ENCODE data around the gene KLF15.

KLF15 gene

GRCh38 chr3:126357295-126358037 lies at the start of gene KLF15:
TSS of gene KLF15 (minus strand) at chr3:126357408. CDS start at chr3:126352922, 4,486 bp downstream.
- H3K27ac ChIP-seq: peak within 1 kb of the TSS; percentile 80
- TF ChIP-seq, protein P1, sequence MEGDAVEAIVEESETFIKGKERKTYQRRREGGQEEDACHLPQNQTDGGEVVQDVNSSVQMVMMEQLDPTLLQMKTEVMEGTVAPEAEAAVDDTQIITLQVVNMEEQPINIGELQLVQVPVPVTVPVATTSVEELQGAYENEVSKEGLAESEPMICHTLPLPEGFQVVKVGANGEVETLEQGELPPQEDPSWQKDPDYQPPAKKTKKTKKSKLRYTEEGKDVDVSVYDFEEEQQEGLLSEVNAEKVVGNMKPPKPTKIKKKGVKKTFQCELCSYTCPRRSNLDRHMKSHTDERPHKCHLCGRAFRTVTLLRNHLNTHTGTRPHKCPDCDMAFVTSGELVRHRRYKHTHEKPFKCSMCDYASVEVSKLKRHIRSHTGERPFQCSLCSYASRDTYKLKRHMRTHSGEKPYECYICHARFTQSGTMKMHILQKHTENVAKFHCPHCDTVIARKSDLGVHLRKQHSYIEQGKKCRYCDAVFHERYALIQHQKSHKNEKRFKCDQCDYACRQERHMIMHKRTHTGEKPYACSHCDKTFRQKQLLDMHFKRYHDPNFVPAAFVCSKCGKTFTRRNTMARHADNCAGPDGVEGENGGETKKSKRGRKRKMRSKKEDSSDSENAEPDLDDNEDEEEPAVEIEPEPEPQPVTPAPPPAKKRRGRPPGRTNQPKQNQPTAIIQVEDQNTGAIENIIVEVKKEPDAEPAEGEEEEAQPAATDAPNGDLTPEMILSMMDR (IDR thresholded peaks at IDR 0.05): no peak
- TF ChIP-seq ZFX (IDR thresholded peaks at IDR 0.05; ENCODE audit: borderline replicate concordance): no peak

DNA sequence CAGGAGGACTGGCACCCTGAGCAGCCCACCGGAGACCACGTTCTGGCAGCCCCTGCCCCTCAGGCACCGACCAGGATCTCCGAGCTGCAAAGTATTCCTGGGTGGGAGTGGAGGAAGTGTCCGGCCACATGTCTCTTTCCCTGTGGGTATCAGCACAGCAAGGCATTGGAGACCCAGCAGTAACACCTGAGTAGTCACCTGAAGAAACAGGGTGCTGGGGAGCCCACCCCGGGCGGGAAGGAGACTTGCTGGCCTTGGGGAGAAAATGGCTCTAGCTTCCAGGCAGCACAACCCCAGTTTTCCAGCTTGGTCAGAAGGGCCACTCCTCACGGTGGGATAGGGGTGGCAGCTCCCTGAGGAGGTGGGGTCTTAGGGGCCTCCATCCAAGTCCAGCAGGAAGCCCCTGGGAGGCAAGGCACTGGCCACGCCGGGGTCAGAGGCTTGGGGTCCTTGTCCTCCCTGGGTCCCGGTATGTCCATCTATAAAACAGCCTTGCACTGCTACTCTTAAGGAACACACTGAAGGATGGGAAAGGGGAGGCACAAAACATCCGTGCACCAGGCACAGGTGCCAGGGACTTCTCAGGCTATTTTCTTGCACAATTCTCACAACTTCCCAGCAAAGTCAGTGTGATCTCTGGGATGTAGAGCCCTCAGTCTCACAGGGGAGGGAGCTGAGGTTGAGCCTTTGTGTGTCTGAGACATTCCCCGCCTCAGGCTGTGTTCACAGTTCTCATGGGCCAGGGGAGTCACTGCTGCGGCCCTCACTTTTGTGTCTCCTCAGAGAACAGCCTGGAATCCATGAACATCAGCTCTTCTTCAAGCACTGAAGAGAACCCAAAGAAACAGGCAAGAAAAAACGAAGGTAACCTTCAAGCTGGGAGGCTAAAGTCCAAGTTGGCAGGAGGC lies 49.4 kb upstream of the KLF15 start:
- no peak overlapping the region for H3K27ac ChIP-seq
- TF ChIP-seq, protein P1 (IDR thresholded peaks at IDR 0.05): no peak
- no peak for TF ChIP-seq ZFX (IDR thresholded peaks at IDR 0.05; ENCODE audit: borderline replicate concordance)

GRCh38 chr3:126402666-126403302 lies 45.6 kb upstream of the KLF15 start:
- TF ChIP-seq, protein P1 (IDR thresholded peaks at IDR 0.05): no peak
- no peak for TF ChIP-seq ZFX (IDR thresholded peaks at IDR 0.05; ENCODE audit: borderline replicate concordance)
- H3K27ac ChIP-seq: no peak overlapping the region

- TF ChIP-seq ZFX (IDR thresholded peaks at IDR 0.05; ENCODE audit: borderline replicate concordance): no peak
- TF ChIP-seq, protein P1 (IDR thresholded peaks at IDR 0.05): no peak
- H3K27ac ChIP-seq: no peak overlapping the region
Observed at GRCh38 chr3:126402178-126402577, 45.0 kb upstream of the KLF15 start.

DNA sequence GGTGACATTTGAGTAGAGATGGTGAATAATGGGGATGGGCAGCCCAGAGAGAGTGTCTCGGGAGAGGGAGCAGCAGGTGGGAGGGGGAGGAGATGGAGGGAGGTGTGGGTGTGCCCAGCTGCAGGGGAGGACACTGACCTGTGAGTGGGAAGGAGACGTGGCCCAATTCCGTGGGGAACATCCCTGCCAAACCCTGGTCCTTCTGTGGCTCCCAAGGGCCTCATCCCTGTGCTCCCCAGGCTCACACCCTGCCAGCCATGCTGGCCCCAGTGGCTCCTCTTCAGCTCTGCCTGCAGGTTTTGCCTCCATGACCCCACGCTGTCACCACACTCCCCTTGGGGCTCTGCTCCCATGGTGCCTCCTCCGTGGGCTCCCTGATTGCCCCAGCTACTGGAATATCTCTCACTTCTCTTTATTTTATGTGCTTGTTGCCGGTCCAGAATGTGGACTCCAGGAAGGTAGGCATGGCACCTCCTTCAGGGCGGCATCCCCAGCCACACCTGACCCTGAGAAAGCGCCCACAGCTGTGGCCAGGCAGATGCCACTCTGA lies 44.5 kb upstream of the KLF15 start:
- TF ChIP-seq, protein P1 (IDR thresholded peaks at IDR 0.05): no peak
- no peak for TF ChIP-seq ZFX (IDR thresholded peaks at IDR 0.05; ENCODE audit: borderline replicate concordance)
- no peak overlapping the region for H3K27ac ChIP-seq

- TF ChIP-seq, protein P1 (IDR thresholded peaks at IDR 0.05): no peak
- TF ChIP-seq ZFX (IDR thresholded peaks at IDR 0.05; ENCODE audit: borderline replicate concordance): no peak
- no peak overlapping the region for H3K27ac ChIP-seq
Observed at GRCh38 chr3:126399756-126400155, 42.5 kb upstream of the KLF15 start.

Data from 22Rv1 (cell line).